ENCODE measurements around the gene SYCP1. TPM values are rescaled to one million over a fixed set of nuclear protein-coding genes. Genes with fewer than 3 reads are reported as not detected.
A peak's percentile ranks its signal among the peaks of the same experiment; 100 is the strongest.
"Not testable (repeated sequence)": the region's sequence is repeated elsewhere in the genome, so short reads cannot be mapped to it uniquely, and the experiment has no call there.

SYCP1 gene
- total RNA-seq, 1 experiment from 2014 or later = not detected

DNA sequence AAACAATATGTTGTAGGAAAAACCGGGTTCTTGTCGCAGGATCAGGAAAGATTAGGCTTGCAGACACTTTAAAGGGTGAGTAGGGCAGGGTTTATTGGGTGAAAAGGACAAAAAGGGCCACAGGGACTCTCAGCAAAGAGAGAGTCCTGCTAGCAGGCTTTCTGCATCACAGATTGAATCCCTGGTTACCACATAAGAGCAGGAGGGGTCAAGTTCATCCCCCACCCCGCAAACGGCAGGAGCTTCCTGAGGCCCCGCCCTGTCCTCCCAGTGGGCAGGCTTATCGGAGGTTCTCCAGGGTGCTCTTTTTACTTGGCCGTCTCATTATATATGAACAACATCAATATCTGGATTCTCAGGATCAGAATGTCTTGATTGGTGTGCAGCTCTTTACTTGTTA lies 47.7 kb downstream of the SYCP1 start:
- Histone ChIP-seq H3K4me3 (no peak overlapping the region), H3K9me3 (replicated peaks) (no peaks in the 10 kb centered on the region), H3K27me3 (no peaks in the 10 kb centered on the region), H3K4me1 (no peaks in the 10 kb centered on the region), H3K36me3 (no peaks in the 10 kb centered on the region), H3K27ac (no peak overlapping the region)
- DNase-seq = no peak

DNA sequence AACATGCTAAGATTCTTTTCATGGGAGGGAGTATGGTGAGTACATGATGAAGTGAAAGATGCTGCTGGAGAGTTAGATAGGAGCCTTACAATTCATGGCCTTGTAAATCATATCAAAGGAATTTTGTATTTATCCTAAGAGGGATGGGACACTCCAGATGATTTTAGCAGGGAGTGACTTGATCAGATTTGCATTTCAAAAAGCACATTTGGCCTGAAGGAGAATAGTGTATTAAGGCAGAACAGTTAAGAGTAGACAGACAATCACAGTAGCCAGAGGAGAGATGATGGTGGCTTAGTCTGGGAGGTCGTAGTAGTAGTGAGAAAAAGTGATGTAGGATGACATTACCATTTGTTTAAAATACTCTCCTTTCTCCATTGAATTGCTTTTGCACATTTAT lies 48.8 kb downstream of the SYCP1 start:
- no peak for DNase-seq
- no peaks in the 10 kb centered on the region for H3K36me3 ChIP-seq

GRCh38 chr1:114915720-114916119 lies 61.1 kb downstream of the SYCP1 start:
- not testable (repeated sequence) for H3K27me3 ChIP-seq; H3K4me3 ChIP-seq; H3K9me3 ChIP-seq (replicated peaks); H3K4me1 ChIP-seq; H3K27ac ChIP-seq; DNase-seq; H3K36me3 ChIP-seq

More for the DNA sequence above, 48.8 kb downstream of the SYCP1 start:
- Histone ChIP-seq H3K4me3 (no peak overlapping the region), H3K27me3 (no peaks in the 10 kb centered on the region), H3K9me3 (replicated peaks) (no peaks in the 10 kb centered on the region), H3K4me1 (no peaks in the 10 kb centered on the region), H3K27ac (no peak overlapping the region)

- Histone ChIP-seq H3K4me1 (peaks cover 10% of the 10 kb centered on the region), H3K27ac (no peak overlapping the region), H3K9me3 (replicated peaks) (no peaks in the 10 kb centered on the region), H3K27me3 (no peaks in the 10 kb centered on the region), H3K36me3 (no peaks in the 10 kb centered on the region; the same call in 1 of the 2 replicates), H3K4me3 (no peak overlapping the region)
- DNase-seq = no peak
Observed at GRCh38 chr1:114926607-114927006, 71.9 kb downstream of the SYCP1 start.

GRCh38 chr1:114927401-114927800 lies 72.7 kb downstream of the SYCP1 start:
- no peak for DNase-seq
- no peaks in the 10 kb centered on the region for H3K9me3 ChIP-seq (replicated peaks)
- H3K4me1 ChIP-seq = peaks cover 10% of the 10 kb centered on the region
- no peaks in the 10 kb centered on the region for H3K27me3 ChIP-seq
- no peak overlapping the region for H3K4me3 ChIP-seq
- no peaks in the 10 kb centered on the region; the same call in 1 of the 2 replicates for H3K36me3 ChIP-seq
- H3K27ac ChIP-seq = no peak overlapping the region

DNA sequence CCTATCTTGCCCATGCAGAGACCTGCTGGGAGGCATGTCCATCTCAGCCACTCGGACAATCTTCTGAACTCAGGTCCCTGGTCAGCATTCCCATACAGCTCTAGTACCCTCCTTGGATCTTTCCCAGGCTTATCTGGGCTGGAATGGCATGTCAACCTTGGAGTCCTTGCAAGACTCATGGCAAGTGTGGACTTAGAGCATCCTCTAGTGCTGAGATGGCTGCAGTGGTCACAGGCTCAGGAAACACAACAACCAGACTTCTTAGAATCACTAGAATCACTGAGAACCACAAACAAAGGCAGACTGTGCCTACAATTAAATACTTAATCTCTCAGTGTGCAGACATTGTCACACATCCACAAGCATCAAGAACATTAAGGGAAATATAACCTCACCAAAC lies 101.9 kb downstream of the SYCP1 start:
- H3K27ac ChIP-seq = no peak overlapping the region
- no peaks in the 10 kb centered on the region for H3K36me3 ChIP-seq
- DNase-seq = peak; percentile 11 to 40
- no peaks in the 10 kb centered on the region for H3K27me3 ChIP-seq
- no peak overlapping the region for H3K4me3 ChIP-seq
- no peaks in the 10 kb centered on the region for H3K4me1 ChIP-seq
- no peaks in the 10 kb centered on the region for H3K9me3 ChIP-seq (replicated peaks)

- H3K4me3 ChIP-seq = no peak overlapping the region
- H3K36me3 ChIP-seq = no peaks in the 10 kb centered on the region
- no peaks in the 10 kb centered on the region for H3K4me1 ChIP-seq
- H3K9me3 ChIP-seq (replicated peaks) = no peaks in the 10 kb centered on the region
- no peak overlapping the region for H3K27ac ChIP-seq
- H3K27me3 ChIP-seq = no peaks in the 10 kb centered on the region
- no peak for DNase-seq
Observed at GRCh38 chr1:114959423-114959822, 104.8 kb downstream of the SYCP1 start.

DNA sequence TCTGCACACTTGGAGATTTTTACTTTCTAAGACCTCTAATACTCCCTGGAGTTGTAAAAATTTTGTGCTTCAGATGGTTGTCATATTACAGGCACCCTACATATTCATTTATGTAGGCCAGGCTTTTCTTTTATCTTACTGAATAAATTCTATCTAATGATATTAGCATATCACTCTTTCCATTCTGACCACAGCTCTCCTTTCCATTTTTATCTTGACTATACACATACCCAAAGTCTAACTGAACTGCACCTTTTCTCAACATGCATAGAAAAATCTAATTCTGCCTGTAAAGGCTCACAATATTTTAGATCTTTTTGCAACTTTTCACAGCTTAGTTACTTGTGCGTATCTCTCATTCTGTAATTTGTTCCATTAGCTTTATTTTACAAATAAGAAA lies 122.2 kb downstream of the SYCP1 start:
- no peaks in the 10 kb centered on the region for H3K9me3 ChIP-seq (replicated peaks)
- H3K27ac ChIP-seq = no peak overlapping the region
- no peaks in the 10 kb centered on the region for H3K4me1 ChIP-seq
- no peaks in the 10 kb centered on the region for H3K27me3 ChIP-seq
- no peaks in the 10 kb centered on the region for H3K36me3 ChIP-seq
- no peak for DNase-seq
- H3K4me3 ChIP-seq = no peak overlapping the region

DNA sequence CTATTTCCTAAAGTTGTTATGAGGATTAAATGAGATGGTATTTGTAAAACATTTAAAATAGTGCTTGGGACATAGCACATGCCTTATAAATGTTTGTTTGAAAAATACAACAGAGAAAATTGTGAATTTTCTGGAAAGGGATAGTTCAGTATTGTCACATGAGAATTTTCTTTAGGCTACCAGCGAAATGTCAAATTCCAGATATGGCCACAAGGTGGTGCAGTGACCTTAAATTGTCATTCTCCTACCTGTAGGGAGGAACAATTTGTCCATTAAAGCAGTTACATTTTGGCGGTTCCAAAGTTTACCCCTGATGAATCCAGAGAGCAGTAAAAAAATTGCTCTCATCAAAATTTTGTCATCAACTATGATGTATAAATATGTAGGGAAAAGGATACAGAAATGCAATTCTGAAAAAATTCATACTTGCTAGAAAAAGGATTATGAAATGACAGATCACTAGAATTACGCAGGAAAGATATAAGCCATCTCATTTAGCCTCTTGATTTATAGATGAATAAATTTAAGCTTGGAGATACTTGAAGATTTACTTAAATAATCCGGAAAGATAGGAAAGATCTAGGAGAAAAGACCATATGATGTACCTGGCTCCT lies 124.7 kb downstream of the SYCP1 start:
- Histone ChIP-seq H3K27me3 (no peaks in the 10 kb centered on the region), H3K4me1 (no peaks in the 10 kb centered on the region), H3K4me3 (no peak overlapping the region), H3K9me3 (replicated peaks) (no peaks in the 10 kb centered on the region), H3K27ac (no peak overlapping the region), H3K36me3 (no peaks in the 10 kb centered on the region)
- DNase-seq = peak; percentile 38 to 71

DNA sequence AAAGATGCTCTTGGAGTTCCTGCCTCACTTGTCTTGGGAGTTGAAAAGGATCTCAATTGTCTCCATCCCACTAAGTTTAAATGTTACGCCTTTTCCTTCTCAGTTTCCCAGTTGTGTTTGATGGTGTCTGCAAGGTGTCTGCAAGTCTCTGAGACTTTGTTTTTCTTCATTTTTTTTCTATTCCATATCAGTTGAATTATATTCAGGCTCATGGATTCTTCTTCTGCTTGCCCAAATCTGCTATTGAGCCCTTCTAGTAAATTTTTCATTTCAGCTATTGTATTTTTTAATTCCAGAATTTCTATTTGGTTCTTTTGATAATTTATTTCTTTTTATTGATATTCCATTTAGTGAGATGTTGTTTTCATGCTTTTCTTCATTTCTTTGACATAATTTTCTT lies 127.6 kb downstream of the SYCP1 start:
- Histone ChIP-seq H3K36me3 (no peaks in the 10 kb centered on the region), H3K27ac (no peak overlapping the region), H3K9me3 (replicated peaks) (no peaks in the 10 kb centered on the region), H3K27me3 (no peaks in the 10 kb centered on the region), H3K4me3 (no peak overlapping the region), H3K4me1 (no peaks in the 10 kb centered on the region)
- DNase-seq = no peak

DNA sequence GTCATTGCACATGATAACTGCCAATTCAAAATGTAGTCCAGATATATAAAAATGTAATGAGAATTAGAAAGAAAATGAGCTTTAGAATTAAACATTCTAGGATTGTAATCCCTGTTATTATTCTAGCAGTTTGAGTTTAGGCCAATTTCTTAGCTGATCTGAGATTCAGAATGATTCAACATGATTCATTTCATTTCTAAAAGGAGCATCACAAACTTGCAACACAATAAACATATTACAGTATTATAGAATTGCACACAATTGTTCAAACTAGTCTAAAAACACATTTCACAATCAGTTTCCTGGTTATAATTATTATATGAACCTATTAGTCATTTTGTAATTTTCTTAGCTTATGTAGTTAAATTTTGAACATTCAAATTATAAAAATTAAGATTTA lies 131.6 kb downstream of the SYCP1 start:
- no peaks in the 10 kb centered on the region for H3K36me3 ChIP-seq
- 0 out of 2 replicates have a peak, but pooled peaks cover 2% of the 10 kb centered on the region for H3K9me3 ChIP-seq (replicated peaks)
- no peak overlapping the region for H3K27ac ChIP-seq
- no peak for DNase-seq
- no peaks in the 10 kb centered on the region for H3K4me1 ChIP-seq
- H3K27me3 ChIP-seq = no peaks in the 10 kb centered on the region
- no peak overlapping the region for H3K4me3 ChIP-seq

- H3K9me3 ChIP-seq (replicated peaks) = 0 out of 2 replicates have a peak, but pooled peaks cover 2% of the 10 kb centered on the region
- no peaks in the 10 kb centered on the region for H3K27me3 ChIP-seq
- H3K36me3 ChIP-seq = no peaks in the 10 kb centered on the region
- no peak overlapping the region for H3K27ac ChIP-seq
- no peaks in the 10 kb centered on the region for H3K4me1 ChIP-seq
- no peak overlapping the region for H3K4me3 ChIP-seq
- no peak for DNase-seq
Observed at GRCh38 chr1:114988095-114988494, 133.4 kb downstream of the SYCP1 start.

- Histone ChIP-seq H3K4me1 (no peaks in the 10 kb centered on the region), H3K36me3 (no peaks in the 10 kb centered on the region), H3K4me3 (no peak overlapping the region), H3K27me3 (0 out of 2 replicates have a peak, but pooled peaks cover 3% of the 10 kb centered on the region), H3K27ac (no peak overlapping the region), H3K9me3 (replicated peaks) (no peaks in the 10 kb centered on the region; the same call in 1 of the 2 replicates)
- DNase-seq = no peak
Observed at GRCh38 chr1:114997510-114998289, 143.0 kb downstream of the SYCP1 start.

- Histone ChIP-seq H3K36me3 (no peaks in the 10 kb centered on the region), H3K27me3 (0 out of 2 replicates have a peak, but pooled peaks cover 3% of the 10 kb centered on the region), H3K4me3 (no peak overlapping the region), H3K4me1 (no peaks in the 10 kb centered on the region), H3K9me3 (replicated peaks) (no peaks in the 10 kb centered on the region), H3K27ac (no peak overlapping the region)
- no peak for DNase-seq
Observed at GRCh38 chr1:115006191-115006590, 151.5 kb downstream of the SYCP1 start.

DNA sequence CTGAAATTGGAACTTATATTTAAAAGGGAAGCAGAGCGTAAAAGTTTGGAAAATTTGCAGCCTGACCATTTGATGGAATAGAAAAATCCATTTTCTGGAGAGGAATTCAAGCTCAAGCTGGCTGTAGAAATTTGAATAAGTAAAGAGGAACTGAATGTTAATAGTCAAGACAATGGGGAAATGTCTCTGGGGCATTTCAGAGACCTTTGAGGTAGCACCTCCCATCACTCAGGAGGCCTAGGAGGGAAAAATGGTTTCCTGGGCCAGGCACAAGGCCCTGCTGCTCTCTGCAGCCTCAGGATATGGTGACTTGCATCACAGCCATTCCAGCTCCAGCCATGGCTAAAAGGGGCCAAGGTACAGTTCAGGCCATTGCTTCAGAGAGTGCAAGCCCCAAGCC lies 157.3 kb downstream of the SYCP1 start:
- H3K27ac ChIP-seq = no peak overlapping the region
- no peaks in the 10 kb centered on the region for H3K9me3 ChIP-seq (replicated peaks)
- H3K4me1 ChIP-seq = no peaks in the 10 kb centered on the region
- no peak overlapping the region for H3K4me3 ChIP-seq
- no peaks in the 10 kb centered on the region for H3K27me3 ChIP-seq
- no peak for DNase-seq
- H3K36me3 ChIP-seq = no peaks in the 10 kb centered on the region
